Measurements from ENCODE around the gene MROH9.

The MROH9 gene

GRCh38 chr1:170935231-170935630 lies at the start of gene MROH9:
Gene MROH9 (plus strand): TSS chr1:170935534. CDS start chr1:170945557, 10,023 bp downstream.
- DNase-seq, result no peak
- H3K4me3 Mint-ChIP-seq, result no peak within 1 kb of the TSS
- no peak for TF ChIP-seq CTCF (IDR thresholded peaks at IDR 0.05)
- no peak within 1 kb of the TSS for H3K27ac Mint-ChIP-seq
- peaks cover 2% of the 10 kb centered on the region for H3K27me3 Mint-ChIP-seq (ENCODE audit: low read depth, poor library complexity)
- peaks cover 5% of the 10 kb centered on the region for H3K9me3 Mint-ChIP-seq
- H3K36me3 Mint-ChIP-seq (ENCODE audit: low read depth), result no peaks in the 10 kb centered on the region
- H3K4me1 Mint-ChIP-seq, result no peaks in the 10 kb centered on the region

GRCh38 chr1:170885551-170885950 lies 49.8 kb upstream of the MROH9 start:
- peaks cover 9% of the 10 kb centered on the region for H3K9me3 Mint-ChIP-seq
- no peaks in the 10 kb centered on the region for H3K36me3 Mint-ChIP-seq (ENCODE audit: low read depth)
- no peak overlapping the region for H3K27ac Mint-ChIP-seq
- H3K27me3 Mint-ChIP-seq (ENCODE audit: low read depth, poor library complexity), result no peaks in the 10 kb centered on the region
- H3K4me3 Mint-ChIP-seq, result no peak overlapping the region
- no peaks in the 10 kb centered on the region for H3K4me1 Mint-ChIP-seq
- no peak for TF ChIP-seq CTCF (IDR thresholded peaks at IDR 0.05)
- DNase-seq, result no peak

- no peak overlapping the region for H3K27ac Mint-ChIP-seq
- H3K27me3 Mint-ChIP-seq (ENCODE audit: low read depth, poor library complexity), result no peaks in the 10 kb centered on the region
- H3K4me1 Mint-ChIP-seq, result no peaks in the 10 kb centered on the region
- TF ChIP-seq CTCF (IDR thresholded peaks at IDR 0.05), result no peak
- no peak for DNase-seq
- H3K9me3 Mint-ChIP-seq, result peaks cover 9% of the 10 kb centered on the region
- no peaks in the 10 kb centered on the region for H3K36me3 Mint-ChIP-seq (ENCODE audit: low read depth)
- H3K4me3 Mint-ChIP-seq, result no peak overlapping the region
Observed at GRCh38 chr1:170886460-170886859, 48.9 kb upstream of the MROH9 start.

GRCh38 chr1:170887726-170888125 lies 47.6 kb upstream of the MROH9 start:
- Mint-ChIP-seq H3K4me3 (no peak overlapping the region), H3K27me3 (ENCODE audit: low read depth, poor library complexity) (no peaks in the 10 kb centered on the region), H3K36me3 (ENCODE audit: low read depth) (no peaks in the 10 kb centered on the region), H3K9me3 (peaks cover 9% of the 10 kb centered on the region), H3K27ac (no peak overlapping the region), H3K4me1 (no peaks in the 10 kb centered on the region)
- TF ChIP-seq CTCF (IDR thresholded peaks at IDR 0.05), result no peak
- DNase-seq, result no peak

- Mint-ChIP-seq H3K4me1 (no peaks in the 10 kb centered on the region), H3K4me3 (no peak overlapping the region), H3K27ac (no peak overlapping the region), H3K36me3 (ENCODE audit: low read depth) (no peaks in the 10 kb centered on the region), H3K9me3 (no peaks in the 10 kb centered on the region), H3K27me3 (ENCODE audit: low read depth, poor library complexity) (no peaks in the 10 kb centered on the region)
- DNase-seq, result no peak
- TF ChIP-seq CTCF (IDR thresholded peaks at IDR 0.05), result no peak
Observed at GRCh38 chr1:170891872-170892271, 43.5 kb upstream of the MROH9 start.

GRCh38 chr1:170893655-170894297 lies 41.6 kb upstream of the MROH9 start:
- H3K27me3 Mint-ChIP-seq (ENCODE audit: low read depth, poor library complexity), result no peaks in the 10 kb centered on the region
- H3K4me1 Mint-ChIP-seq, result no peaks in the 10 kb centered on the region
- TF ChIP-seq CTCF (IDR thresholded peaks at IDR 0.05), result no peak
- no peaks in the 10 kb centered on the region for H3K36me3 Mint-ChIP-seq (ENCODE audit: low read depth)
- H3K9me3 Mint-ChIP-seq, result no peaks in the 10 kb centered on the region
- no peak overlapping the region for H3K27ac Mint-ChIP-seq
- no peak overlapping the region for H3K4me3 Mint-ChIP-seq
- no peak for DNase-seq
